Limb (tissue), 2 donors: ENCODE measurements around the gene B4GALNT3.

ENCODE experiments used
- DNase-seq, 2 donors: peaks; one replicate each; pipeline ENCODE4 v3.0.0-alpha.2; 2016; ENCODE audit errors: extremely low spot score in 2 of 2

B4GALNT3 gene

GRCh38 chr12:508795-509194 lies 49.1 kb downstream of the B4GALNT3 start:
- DNase-seq, result no peak

GRCh38 chr12:509500-509899 lies 49.8 kb downstream of the B4GALNT3 start:
- DNase-seq, result no peak

- no peak for DNase-seq
Measured at GRCh38 chr12:510071-510825, 50.5 kb downstream of the B4GALNT3 start.

- DNase-seq, result no peak
Measured at GRCh38 chr12:512933-513332, 53.2 kb downstream of the B4GALNT3 start.

- DNase-seq, result no peak
Measured at GRCh38 chr12:513446-513845, 53.7 kb downstream of the B4GALNT3 start.

DNA sequence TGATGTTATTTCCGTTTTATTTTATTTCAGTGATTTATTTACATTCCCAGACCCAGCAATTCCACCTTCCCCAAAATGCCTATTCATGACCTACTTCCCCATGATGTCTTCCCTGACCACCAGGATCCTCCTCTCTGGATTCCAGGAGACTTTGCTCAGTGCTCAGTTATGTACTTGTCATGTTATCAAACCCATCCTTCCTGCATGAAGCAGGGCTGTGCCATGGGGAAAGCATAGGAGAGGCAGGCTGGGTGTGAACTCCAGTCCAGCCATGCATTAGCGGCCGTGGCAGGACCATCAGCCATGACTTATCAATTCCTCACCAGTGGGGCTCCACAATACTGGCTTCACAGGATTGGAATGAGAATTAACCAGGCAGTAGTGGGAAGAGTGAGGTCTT lies 57.8 kb downstream of the B4GALNT3 start:
- no peak for DNase-seq

DNA sequence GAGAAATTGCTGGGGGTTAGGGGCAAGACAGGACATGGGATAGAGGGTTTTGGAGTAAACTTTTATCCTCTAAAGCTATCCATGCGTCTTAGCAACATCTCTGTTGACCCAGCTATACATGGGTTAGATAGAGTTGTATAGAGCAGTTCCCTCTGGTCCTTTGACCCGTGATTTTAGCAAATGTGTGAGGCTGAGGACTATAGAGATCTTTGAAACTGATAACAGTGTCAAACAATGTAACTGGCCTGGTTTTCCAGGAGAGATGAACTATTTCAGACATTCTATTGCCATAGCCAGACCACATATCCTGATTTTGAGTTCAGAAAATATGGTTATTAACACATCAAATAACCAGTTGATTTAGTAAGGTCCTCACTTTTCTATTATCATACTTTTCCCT lies 60.4 kb downstream of the B4GALNT3 start:
- DNase-seq, result no peak

DNA sequence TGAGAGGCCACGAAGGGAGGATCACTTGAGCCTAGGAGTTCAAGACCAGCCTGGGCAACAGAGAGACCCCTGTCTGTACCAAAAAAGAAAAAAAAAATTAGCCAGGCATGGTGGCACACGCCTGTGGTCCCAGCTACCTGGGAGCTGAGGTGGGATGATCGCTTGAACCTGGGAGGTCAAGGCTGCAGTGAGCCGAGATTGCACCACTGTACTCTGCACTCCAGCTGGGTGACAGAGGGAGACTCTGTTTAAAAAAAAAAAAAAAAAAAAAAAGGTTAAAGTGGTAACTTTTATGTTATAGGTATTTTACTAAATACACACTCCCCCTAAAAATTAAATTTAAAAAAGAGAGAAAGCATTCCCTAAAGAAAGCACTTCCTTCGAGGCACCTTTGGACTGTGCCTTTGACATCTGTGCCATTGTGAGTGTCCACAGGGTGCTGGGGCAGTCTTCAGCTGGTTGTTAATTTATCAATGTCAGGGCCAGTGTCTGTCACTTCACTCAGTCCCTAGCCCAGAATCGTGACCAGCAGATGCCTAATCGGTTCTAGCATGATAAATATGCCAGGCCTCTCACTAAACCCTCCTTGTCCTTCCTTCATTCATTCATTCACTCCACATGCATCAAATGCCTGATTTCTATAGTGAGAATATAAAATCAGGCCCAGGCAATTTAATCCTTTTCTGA lies 63.1 kb downstream of the B4GALNT3 start:
- no peak for DNase-seq

DNA sequence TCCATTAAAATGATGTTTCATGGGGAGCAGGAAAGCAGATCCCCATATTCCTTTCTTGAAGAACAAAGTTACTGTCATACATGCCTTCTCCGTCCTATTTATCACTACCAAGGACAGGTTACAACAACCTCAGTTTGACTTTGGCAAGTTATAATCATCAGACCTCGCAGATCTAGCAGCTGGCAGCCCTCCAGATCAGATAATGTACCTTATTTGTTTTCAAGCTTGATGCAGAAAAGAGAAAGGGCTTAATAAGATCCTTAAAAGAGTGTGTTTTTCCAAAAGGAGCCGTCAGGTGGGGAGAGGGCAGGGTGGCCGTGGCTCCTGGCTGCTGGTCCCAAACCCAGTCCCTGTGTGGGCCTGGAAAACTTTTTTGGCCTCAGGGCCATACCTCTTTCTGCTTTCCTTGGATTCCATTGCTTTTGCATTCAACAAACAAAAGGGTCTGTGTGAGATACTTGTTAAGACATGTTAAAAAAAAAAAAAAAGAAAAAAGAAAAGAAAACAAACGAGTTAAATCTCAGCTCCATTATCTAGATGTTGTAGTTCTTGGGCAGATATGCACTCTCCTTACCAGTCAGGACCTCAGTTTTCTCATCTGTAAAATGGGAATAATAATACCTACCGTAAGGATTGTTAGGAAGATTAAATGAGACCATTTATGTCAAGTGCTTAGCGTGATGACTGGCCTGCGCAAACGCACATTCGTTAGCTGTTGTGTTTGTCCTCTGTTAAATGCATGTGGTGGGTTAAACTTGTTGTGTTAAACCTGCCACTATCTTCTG lies 64.6 kb downstream of the B4GALNT3 start:
- DNase-seq, result no peak

DNA sequence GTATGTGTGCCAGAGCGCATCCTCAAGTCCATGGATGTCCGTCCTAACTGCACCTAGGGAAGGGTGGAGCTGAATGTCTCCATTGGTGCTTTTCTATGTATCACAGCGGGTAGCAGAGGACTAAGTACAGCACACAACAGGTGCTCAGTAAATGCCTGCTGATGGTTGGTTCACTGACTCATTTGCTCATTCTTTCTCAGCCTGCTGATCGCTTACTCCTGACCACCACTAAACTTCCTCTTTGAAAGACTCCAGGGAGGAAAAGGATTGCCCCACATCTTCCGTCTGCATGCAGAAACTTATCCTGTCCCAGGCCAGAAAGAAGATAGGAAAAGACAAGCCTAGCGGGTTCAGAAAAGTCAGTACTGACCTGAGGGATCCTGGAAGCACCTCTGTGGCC lies 66.3 kb downstream of the B4GALNT3 start:
- no peak for DNase-seq

DNA sequence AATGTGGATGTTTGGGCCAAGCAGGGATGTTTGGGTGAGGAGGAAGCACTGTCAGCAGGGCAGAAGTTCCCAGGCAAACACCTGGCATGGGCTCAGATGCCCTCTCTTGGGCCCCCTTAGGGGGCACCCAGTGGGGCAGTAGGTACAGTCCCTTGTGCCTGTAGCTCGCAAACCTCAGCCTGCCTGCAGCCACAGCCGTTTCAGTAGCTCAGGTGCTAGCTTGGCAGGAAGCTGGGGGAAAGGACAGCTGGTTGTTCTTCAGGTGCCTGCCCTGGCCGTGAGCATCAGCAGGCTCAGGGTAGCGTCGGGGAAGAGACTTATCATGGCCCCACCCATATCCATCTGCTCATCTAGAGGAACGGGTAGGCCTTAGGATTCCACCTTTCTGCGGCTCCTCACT lies 67.5 kb downstream of the B4GALNT3 start:
- no peak for DNase-seq

GRCh38 chr12:527729-528128 lies 68.0 kb downstream of the B4GALNT3 start:
- no peak for DNase-seq

DNA sequence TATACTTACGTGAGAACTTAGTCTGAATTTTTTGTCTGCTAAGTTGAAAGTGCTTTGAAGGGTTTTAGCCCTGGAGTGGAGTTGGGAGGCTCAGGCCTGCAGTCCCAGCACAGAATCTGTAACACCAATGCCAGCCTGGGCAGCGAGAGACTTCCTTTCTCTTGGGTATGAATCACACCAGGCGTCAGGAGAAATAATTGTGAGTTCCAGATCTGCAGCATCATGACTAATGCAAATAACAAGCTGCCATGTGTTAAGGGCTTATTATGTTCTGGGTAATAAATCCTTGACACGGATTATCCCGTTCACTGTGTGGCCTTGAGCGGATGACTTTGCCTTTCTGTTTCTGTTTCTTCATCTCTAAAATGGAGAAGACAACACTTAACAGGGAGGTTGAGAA lies 70.6 kb downstream of the B4GALNT3 start:
- no peak for DNase-seq

GRCh38 chr12:530821-531220 lies 71.1 kb downstream of the B4GALNT3 start:
- DNase-seq, result no peak

GRCh38 chr12:531951-532585 lies 72.3 kb downstream of the B4GALNT3 start:
- DNase-seq, result no peak

- DNase-seq, result no peak
Measured at GRCh38 chr12:532908-533565, 73.3 kb downstream of the B4GALNT3 start.

DNA sequence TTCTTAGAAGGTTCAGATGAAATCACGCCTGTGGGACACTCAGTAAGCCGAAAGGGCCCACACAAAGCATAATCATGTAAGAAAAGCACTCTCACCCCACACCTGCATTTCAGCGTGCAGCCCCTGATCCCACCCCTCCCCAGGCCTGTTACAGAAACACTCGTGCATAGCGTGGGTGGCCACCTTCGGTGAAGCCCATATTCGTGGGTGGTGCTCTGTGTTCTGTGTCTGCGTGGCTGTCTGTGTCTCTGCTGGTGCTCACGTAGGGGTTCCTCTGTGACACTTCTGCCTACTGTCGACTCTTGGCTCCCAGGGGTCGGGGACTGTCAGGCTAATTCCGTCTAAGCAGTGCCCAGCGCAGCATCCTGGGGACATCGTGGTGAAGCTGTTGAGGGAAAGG lies 74.0 kb downstream of the B4GALNT3 start:
- no peak for DNase-seq

- no peak for DNase-seq
Measured at GRCh38 chr12:534216-534615, 74.5 kb downstream of the B4GALNT3 start.

DNA sequence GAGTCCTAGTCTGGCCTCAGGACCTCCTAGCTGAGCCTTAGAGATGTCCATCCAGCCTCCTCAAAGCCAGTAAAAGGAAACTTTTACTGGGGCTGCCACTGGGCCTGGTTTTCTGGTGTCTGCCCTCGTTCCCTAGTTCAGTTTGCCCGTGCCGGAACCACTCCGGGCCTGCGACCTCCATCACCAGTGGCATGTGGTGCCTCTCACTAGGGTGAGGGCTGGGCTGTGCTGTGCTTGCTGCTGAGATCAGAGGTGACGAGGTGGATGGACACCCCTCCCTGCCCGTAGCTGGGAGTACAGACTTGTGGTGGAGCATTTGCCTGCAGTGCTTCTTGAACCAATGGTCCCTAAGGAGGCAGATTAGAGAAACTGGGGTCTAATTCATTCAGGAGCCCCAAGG lies 75.7 kb downstream of the B4GALNT3 start:
- DNase-seq, result no peak

DNA sequence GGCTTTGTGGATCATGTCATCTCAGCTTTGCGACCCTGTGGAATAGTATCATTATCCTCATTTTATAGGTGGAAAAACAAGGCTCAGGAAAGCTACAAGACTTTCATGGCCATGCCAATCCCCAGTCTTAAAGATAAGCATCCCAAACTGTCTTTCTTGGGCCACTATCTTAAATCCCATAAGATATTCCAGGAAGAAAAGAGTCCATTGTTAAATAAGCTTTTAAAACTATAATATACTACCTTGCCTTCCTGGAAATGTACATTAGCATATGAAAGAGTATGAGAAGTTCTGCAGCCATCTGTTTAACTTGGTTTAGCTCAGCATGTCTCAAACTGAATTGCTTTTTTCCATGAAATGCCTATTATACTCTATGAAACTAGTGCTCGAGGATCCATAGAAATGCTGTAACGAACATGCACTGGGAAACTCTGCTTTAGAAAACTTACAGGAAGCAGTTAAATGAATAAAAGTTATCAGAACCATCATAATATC lies 77.1 kb downstream of the B4GALNT3 start:
- DNase-seq, result no peak

DNA sequence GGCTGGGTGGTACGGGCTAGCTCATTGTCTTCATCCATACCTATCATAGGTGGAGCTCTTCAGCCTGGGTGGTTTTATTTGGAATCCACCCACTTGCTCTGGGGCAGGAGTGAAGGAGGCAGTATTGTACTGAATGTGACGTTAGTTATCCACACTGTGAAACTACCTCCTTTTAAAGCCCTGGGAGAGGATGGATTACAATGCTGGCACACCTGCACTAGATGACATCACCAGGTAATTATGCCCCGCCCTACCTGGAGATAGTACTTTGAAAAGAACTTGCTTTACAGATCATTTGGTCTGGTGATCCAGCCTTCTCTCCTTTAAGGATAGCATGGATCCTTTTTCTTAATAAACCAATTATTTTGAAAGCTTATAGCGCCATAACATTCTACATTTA lies 78.0 kb downstream of the B4GALNT3 start:
- DNase-seq, result no peak
